OCI-LY1 (cell line): ENCODE measurements around the gene ANKMY1.

Experiments
- H2AFZ ChIP-seq: fragments of 200-600 bp; sonication (generic), shearing (Covaris generic); 2 replicates; pipeline ENCODE4 v1.6.0; 2014; ENCODE audit warnings: antibody characterized with exemption, mild to moderate bottlenecking, low read length
- H3F3A ChIP-seq: fragments of 200-600 bp; sonication (generic), shearing (Covaris generic); 2 replicates; pipeline ENCODE4 v1.6.0; 2014; ENCODE audit warnings: mild to moderate bottlenecking, antibody characterized with exemption, low read length, moderate library complexity; ENCODE audit not compliant: insufficient read depth
- H3K27ac ChIP-seq: fragments of 200-600 bp; sonication (generic); 2 replicates; pipeline ENCODE4 v1.5.1; 2014; ENCODE audit warnings: low read length, mixed run types, mild to moderate bottlenecking, low read depth; ENCODE audit not compliant: poor library complexity, severe bottlenecking
- H3K27me3 ChIP-seq: fragments of 200-600 bp; sonication (generic); 2 replicates; pipeline ENCODE4 v1.6.0; 2014; ENCODE audit warnings: antibody characterized with exemption, mild to moderate bottlenecking, low read length, moderate library complexity; ENCODE audit not compliant: insufficient read depth
- H3K36me3 ChIP-seq: fragments of 200-600 bp; sonication (generic); 2 replicates; pipeline ENCODE4 v1.6.1; 2014; ENCODE audit warnings: mild to moderate bottlenecking, antibody characterized with exemption, low read length, moderate library complexity, mixed read lengths; ENCODE audit not compliant: insufficient read depth
- H3K4me1 ChIP-seq: fragments of 200-600 bp; sonication (generic); 2 replicates; pipeline ENCODE4 v1.5.1; 2014; ENCODE audit warnings: mild to moderate bottlenecking, low read length, moderate library complexity; ENCODE audit not compliant: insufficient read depth, severe bottlenecking
- H3K4me2 ChIP-seq: fragments of 200-600 bp; sonication (generic), shearing (Covaris generic); 2 replicates; pipeline ENCODE4 v1.6.1; 2014; ENCODE audit warnings: low read length
- H3K4me3 ChIP-seq: fragments of 200-600 bp; sonication (generic); 2 replicates; pipeline ENCODE4 v1.5.1; 2014; ENCODE audit warnings: low read length, low read depth, mild to moderate bottlenecking, mixed read lengths; ENCODE audit not compliant: poor library complexity, severe bottlenecking
- H3K79me2 ChIP-seq: fragments of 200-600 bp; shearing (Covaris generic); 2 replicates; pipeline ENCODE4 v1.6.1; 2016; ENCODE audit warnings: mixed run types, low read length, mixed read lengths; ENCODE audit not compliant: insufficient read depth
- H3K9ac ChIP-seq: fragments of 200-600 bp; sonication (generic), shearing (Covaris generic); 2 replicates; pipeline ENCODE4 v1.6.1; 2014; ENCODE audit warnings: mild to moderate bottlenecking, low read length, mixed read lengths
- H3K9me2 ChIP-seq: fragments of 200-600 bp; sonication (generic), shearing (Covaris generic); 2 replicates; pipeline ENCODE4 v1.6.1; 2014; ENCODE audit warnings: low read depth, mild to moderate bottlenecking, low read length, mixed read lengths
- H3K9me3 ChIP-seq: fragments of 200-600 bp; shearing (Covaris generic); 2 replicates; pipeline ENCODE4 v1.6.1; 2014; ENCODE audit warnings: low read length, mixed read lengths
- H4K20me1 ChIP-seq: fragments of 200-600 bp; sonication (generic), shearing (Covaris generic); 2 replicates; pipeline ENCODE4 v1.6.0; 2016; ENCODE audit warnings: mild to moderate bottlenecking, low read length; ENCODE audit not compliant: insufficient read depth
- CTCF ChIP-seq: fragments of 200-600 bp; sonication (generic), shearing (Covaris generic); IDR thresholded peaks from 2 replicates; pipeline ENCODE4 v1.5.1; 2017; ENCODE audit warnings: mild to moderate bottlenecking, antibody characterized with exemption, low read length, moderate library complexity, mixed read lengths
- EZH2 ChIP-seq: fragments of 200-600 bp; sonication (generic), shearing (Covaris generic); IDR thresholded peaks from 2 replicates; pipeline ENCODE4 v1.8.0; 2017; ENCODE audit warnings: borderline replicate concordance, mixed run types, mild to moderate bottlenecking, antibody characterized with exemption, low read length, moderate library complexity, mixed read lengths

The ANKMY1 gene

GRCh38 chr2:240532031-240532775 is 25.6 kb downstream of the ANKMY1 start:
- no peaks in the 10 kb centered on the region for H3F3A ChIP-seq
- peaks cover 49% of the 10 kb centered on the region for H3K36me3 ChIP-seq
- H3K79me2 ChIP-seq = no peaks in the 10 kb centered on the region
- H3K9me2 ChIP-seq = no peaks in the 10 kb centered on the region
- no peak overlapping the region for H3K27ac ChIP-seq
- H3K27me3 ChIP-seq = no peaks in the 10 kb centered on the region
- TF ChIP-seq EZH2 (no peak), CTCF (no peak)
- H3K4me3 ChIP-seq = no peak overlapping the region
- H4K20me1 ChIP-seq = no peaks in the 10 kb centered on the region
- H3K9me3 ChIP-seq = peaks cover 18% of the 10 kb centered on the region
- H2AFZ ChIP-seq = no peak overlapping the region
- H3K4me1 ChIP-seq = no peaks in the 10 kb centered on the region
- no peak overlapping the region for H3K4me2 ChIP-seq
- H3K9ac ChIP-seq = no peak overlapping the region

GRCh38 chr2:240531038-240531437 is 26.8 kb downstream of the ANKMY1 start:
- Histone ChIP-seq H3K4me2 (no peak overlapping the region), H3K27ac (no peak overlapping the region), H3K9me3 (peaks cover 18% of the 10 kb centered on the region), H4K20me1 (no peaks in the 10 kb centered on the region), H3K27me3 (no peaks in the 10 kb centered on the region), H3K9me2 (no peaks in the 10 kb centered on the region), H3K4me3 (no peak overlapping the region), H3K79me2 (no peaks in the 10 kb centered on the region), H3K4me1 (no peaks in the 10 kb centered on the region), H3K9ac (no peak overlapping the region), H2AFZ (no peak overlapping the region), H3F3A (no peaks in the 10 kb centered on the region), H3K36me3 (peaks cover 55% of the 10 kb centered on the region)
- TF ChIP-seq EZH2 = no peak
- TF ChIP-seq CTCF = no peak

- Histone ChIP-seq H3K4me1 (no peaks in the 10 kb centered on the region), H3K4me3 (no peak overlapping the region), H4K20me1 (no peaks in the 10 kb centered on the region), H2AFZ (no peak overlapping the region), H3K9me2 (no peaks in the 10 kb centered on the region), H3K9ac (no peak overlapping the region), H3K27ac (no peak overlapping the region), H3K4me2 (no peak overlapping the region), H3K36me3 (peaks cover 64% of the 10 kb centered on the region), H3K79me2 (no peaks in the 10 kb centered on the region), H3F3A (no peaks in the 10 kb centered on the region), H3K27me3 (no peaks in the 10 kb centered on the region), H3K9me3 (peaks cover 20% of the 10 kb centered on the region)
- TF ChIP-seq CTCF (no peak), EZH2 (no peak)
These were observed 27.6 kb downstream of the ANKMY1 start for GRCh38 chr2:240530181-240530580.
